Effector CD8-positive, alpha-beta T cell (primary cell): ENCODE measurements around the gene PSMG3.
A peak's percentile ranks its signal among the peaks of the same experiment; 100 is the strongest.

Source experiments
- DNase-seq: peaks from one replicate; lab custom pipeline; 2025; lab: John Stamatoyannopoulos, UW
- total RNA-seq, 4 experiments: gene quantifications; one replicate each; lab custom pipeline; 2026; lab: John Stamatoyannopoulos, UW

PSMG3 gene, protein sequence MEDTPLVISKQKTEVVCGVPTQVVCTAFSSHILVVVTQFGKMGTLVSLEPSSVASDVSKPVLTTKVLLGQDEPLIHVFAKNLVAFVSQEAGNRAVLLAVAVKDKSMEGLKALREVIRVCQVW
- total RNA-seq, result 21.0 to 42.5 (median 22.4) reads per million in 4 experiments

DNA sequence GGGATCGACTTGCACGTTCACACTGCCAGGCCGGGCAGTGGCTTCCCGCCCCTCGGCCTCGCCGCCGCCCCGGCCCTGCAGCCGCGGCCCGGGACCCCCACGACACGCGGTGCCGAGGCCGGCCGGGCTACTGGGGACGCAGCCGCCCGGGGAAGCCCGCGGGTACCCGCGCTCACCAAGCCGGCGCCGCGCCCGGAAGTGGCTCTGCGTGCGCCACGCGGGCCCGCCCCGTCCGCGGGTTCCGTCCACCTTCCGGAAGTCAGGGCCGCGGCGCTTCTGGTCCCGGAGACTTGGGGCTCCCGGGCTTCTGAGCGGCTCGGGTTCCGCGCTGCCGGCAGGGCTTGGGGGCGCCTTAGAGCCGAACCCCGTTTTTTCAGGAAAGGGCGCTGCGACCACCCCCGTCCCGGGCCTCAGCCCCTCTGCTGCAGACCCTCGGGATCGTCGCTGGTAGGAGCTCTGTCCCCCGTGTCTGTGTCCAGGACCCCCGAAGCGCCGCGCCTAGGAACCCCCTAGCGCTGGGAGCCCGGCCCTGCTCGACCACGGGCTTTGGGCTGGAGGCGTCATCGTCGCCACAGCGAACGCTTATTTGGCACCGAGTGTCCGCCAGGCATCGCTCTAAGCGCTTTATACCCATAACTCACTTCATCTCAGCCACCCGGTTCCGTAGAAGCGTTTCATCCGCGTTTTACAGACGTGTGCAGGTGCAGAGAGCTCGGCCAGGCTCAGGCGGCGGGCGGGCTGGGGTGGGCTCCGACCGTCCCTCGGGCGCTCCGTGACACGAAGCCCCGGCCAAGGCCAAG, at the start of gene PSMG3:
Gene PSMG3, minus strand, starts transcription at position 200 of the 800 bp plus-strand sequence. CDS start 693 bp downstream, outside the sequence.
- DNase-seq, result peak; percentile 63

DNA sequence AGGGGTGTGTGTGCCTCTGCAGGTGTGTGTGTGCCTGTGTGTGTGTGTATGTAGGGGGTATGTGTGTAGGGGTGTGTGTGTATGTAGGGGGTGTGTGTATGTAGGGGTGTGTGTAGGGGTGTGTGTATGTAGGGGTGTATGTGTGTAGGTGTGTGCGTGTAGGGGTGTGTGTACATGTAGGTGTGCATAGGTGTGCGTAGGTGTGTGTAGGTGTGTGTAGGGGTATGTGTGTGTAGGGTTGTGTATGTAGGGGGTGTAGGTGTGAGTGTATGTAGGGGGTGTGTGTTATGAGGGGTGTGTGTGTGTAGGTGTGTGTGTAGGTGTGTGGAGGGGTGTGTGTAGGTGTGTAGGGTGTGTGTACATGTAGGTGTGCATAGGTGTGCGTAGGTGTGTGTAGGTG, 48.6 kb upstream of the PSMG3 start:
- DNase-seq, result no peak

DNA sequence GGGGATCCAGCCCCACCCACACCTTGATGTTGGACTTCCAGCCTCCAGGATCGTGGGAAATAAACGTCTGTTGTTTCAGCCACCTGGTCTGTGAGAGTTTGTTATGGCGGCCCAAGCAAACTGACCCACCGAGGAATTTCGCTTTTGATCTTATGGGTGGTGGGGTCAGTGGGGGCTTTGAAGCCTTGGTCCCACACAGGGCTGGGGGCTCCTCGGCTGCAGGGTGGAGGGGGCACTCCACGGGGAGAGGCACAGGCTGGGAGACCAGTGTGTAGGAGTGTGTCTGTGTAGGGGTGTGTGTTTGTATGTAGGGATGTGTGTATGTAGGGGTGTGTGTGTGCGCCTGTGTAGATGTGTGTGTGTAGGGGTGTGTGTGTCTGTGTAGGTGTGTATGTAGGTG, 48.1 kb upstream of the PSMG3 start:
- DNase-seq, result no peak

DNA sequence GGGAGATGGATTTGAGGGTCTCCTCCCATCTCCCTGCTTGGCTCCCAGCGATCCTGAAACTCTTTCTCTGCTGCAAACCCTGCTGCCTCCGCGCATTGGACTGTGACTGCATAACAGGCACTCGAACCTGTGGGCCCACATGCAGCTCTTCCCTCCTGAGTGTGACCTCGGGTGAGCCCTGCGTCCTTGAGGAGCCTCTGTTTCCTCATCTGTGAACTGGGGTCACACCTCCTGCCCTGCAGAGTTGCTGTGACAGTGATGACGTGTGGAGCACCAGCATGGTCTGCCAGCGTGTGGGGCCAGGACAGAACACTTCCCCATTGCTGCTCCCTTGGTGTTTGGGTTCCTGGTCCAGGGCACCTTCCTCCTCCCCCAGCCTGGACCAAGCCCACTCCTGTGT, 46.9 kb upstream of the PSMG3 start:
- DNase-seq, result no peak

DNA sequence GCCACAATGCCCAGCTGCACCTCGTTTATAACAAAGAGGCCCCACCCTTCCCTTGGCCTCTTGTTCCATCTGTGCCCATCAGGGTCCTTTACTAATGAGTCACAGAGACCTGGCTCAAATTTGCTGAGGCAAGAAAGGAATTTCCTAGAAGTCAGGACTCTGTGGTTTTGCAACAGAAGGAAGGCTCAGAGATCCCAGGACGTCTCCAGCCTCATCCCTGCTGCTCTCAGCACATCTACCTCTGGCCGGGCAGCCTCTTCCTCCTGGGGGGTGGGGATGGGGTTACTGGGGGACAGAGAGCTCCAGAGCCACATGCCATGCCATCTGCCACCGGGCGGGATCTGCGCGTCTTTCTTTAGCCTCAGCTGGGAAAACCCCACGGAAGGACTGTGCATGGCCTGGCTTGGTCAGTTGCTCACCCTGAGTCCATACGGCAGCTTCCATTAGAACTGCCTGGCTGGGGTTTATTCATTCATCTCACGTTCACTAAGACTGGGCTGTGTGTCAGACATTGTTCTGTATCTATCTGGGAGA, 41.9 kb upstream of the PSMG3 start:
- no peak for DNase-seq

DNA sequence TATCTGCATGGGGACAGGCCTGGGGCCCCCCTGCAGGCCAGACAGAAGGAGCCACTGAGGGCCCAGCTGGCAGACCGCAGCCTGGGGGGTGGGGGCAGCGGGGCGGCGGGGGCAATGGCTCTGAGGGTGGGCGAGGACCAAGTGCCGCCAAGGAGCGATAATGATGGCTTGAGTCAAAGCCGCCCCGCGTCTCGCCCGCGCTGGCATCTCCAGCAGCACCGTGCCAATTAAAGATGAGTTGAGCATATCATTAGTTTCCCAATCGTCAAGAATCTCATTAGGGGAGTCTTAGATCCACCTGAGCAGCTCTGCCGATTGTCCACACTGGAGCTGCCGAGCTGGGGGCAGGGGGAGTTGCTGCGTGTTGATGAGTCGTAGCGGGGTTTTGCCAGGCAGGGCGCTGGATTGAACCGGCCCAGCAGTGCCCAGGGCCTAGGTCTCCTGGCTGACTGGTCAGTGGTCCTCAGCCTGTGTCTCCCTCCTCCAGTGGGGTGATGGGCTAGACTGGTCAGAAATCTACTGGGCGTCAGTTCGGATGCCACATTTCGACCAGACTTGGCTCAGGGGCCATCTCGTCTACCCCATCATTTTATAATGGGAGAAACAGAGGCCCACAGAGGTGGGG, 41.0 kb upstream of the PSMG3 start:
- no peak for DNase-seq

DNA sequence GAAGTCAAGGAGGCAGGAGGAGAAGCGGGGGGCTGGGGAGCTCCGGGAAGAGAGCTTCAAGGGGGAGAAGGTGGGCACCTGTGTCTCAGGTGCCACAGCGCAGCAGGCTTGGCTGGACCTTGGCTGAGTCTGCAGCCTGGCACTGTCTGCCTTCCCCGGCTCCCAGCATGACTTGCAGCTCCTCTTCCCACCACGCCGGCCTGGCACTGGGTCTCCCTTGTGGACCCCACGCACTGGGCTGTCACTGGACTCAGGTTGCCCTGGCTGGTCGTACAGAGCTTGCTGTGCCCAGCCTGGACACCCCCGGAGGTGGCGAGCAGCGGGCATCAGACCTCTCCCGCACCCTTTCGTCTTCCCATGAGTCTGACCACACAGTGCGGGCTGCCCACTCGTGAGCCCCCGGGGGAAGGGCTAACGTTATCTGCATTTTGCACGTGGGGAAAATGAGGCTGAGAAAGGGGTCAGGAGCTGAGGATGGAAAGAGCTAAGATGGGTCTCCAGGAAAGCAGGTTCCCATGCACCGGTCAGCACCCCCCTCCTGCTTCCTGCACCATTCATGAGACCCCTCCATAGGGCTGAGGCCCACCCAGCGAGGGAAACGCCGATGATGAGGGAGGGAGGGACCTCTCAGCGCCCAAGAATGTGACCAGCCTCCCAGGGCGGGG, 40.3 kb upstream of the PSMG3 start:
- DNase-seq, result no peak

DNA sequence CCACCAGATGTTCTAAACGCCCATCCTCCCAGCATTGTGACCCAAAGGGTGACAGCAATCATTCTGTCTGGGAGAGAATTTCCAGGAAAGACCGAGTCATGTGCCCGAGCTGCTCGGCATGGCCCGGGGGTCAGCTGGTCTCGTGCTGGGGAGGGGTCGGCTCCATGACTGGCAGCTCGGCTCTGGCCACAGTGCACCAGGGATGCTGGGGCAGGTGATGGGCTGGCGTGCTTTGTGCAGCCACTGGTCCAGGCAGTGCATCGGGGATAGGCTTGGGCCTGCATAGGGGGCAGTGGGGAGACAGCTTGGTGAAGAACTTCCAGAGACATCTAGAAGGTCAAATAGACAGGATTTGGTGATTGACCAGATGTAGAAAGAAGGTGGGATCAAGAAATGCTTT, 39.2 kb upstream of the PSMG3 start:
- DNase-seq, result no peak

DNA sequence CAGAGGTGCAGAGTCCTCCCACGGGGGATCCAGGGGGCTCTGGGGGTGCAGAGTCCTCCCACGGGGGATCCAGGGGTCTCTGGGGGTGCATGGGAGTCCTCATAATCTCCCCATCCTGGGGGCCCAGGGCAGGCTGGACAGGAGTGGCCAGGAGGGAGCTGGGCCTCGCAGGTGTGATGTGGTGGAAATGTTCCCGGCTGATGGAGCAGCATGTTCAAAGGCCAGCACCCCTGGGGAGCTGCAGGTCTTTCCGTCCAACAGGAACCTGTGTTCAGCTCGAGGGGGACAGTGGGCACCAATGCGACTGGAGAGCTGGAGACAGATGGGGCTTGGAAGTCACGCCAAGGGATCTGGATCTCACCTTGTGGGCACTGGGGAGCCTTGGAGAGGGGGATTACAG, 38.5 kb upstream of the PSMG3 start:
- DNase-seq, result no peak

DNA sequence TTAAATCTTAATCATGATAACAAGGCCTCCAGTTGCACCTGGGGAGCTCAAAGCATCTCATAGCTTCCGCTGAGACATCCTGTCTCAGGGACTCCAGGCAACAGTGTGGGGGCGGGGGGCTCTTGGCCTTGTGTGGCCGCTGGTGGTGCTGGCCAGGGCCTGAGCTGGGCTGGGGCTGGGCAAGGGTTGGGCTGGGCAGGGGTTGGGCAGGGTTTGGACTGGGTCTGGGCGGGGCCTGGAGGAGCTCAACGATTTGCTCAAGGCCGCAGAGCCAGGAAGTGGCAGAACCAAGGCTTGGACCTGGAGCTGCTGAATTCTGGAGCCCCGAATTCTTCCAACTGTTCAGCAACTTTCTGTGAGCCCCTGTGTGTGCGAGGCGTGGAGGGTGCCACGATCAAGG, 37.9 kb upstream of the PSMG3 start:
- DNase-seq, result no peak

DNA sequence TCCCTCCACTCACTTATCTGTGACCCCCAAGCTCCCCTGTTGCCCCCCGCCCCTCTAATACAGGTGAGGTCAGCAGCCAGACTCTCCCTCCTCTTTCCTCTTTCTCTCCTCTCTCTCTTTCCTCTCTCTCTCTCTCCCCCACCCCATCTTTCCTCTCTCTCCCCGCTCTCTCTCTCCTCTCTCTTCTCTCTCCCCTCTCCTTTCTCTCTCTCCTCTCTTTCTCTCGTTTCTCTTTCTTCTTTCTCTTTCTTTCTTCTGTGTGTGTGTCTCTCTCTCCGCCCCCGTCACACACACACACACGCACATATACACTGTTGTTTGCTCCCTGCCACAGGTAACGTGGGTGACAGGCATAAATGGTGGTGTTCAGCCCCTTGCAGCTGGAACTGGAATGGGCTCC, 37.2 kb upstream of the PSMG3 start:
- no peak for DNase-seq

DNA sequence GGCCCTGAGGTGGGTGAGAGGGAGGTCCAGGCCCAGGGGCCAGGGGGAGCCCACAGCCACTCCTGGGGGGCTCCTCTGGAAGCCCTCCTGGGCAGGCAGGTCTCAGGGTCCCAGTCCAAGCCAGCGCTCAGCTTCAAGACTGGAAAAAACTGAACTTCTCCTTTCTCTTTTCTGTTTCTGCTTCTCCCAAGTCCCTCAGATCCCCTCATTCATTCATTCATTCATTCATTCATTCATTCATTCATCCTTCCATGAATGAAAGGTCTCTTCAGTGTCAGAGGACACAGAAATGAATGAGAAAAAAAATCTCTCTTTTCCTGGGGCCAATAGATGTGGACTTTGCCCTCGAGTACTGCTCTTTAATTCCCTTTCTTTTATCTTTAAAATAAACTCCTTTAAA, 34.6 kb upstream of the PSMG3 start:
- DNase-seq, result no peak

DNA sequence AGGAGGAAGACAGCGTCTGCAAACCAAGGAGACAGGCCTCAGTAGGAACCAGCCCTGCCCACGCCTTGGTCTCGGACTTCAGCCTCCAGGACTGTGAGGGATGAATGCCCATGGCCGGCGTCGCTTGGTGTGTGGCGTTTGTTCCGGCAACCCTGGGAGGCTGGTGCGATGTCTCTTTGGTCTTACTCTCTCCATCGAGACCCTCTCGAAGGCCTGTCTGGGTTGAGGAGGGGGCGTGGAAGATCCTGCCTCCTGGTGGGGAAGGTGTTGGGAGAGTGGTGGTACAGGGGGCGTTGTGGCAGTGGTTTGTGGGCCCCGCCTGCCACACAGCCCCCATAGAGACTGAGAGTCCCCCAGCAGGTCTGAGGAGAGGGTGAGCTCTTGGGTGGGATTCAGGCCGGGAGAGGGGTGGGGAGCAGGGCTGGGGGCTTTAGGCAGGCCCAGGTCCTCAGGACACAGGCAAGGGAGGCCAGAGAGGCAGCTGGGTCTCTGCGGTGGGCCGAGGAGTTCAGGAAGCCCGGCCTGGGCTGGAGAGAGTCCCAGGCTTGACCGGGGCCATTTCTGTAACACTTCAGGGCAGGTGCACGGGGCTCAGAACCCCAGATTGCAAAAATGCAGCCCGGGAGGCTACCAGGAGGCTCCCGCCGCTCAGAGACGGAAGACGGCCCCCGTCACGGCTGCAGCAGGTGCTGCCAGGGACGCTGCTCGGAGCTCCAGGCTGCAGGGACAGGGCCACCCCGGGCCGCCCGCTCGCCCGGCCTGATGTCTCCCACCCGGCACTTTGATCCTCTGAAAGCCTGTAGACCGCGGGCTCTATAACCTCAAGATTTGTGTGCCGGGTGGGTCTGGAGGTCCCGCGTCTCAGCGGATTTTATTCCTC, 33.8 kb upstream of the PSMG3 start:
- DNase-seq, result no peak

DNA sequence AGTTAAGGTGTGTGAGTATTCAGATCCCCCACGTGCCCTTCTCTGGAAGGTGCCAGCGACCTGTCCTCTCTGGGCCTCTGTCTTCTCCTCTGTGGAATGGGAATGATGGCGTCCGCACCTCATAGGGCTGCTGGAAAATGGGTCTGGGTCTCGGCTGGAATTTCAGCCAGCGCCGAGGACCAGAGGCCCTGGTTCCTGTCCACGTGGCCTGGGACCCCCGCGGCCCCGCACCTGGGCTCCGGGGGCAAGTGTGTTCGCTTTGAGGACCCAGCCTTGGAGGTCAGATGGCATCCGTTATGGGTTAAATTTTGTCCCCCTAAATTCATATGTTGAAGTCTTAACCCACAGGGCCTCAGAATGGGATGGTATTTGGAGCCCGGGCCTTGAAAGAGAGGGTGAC, 32.6 kb upstream of the PSMG3 start:
- no peak for DNase-seq

DNA sequence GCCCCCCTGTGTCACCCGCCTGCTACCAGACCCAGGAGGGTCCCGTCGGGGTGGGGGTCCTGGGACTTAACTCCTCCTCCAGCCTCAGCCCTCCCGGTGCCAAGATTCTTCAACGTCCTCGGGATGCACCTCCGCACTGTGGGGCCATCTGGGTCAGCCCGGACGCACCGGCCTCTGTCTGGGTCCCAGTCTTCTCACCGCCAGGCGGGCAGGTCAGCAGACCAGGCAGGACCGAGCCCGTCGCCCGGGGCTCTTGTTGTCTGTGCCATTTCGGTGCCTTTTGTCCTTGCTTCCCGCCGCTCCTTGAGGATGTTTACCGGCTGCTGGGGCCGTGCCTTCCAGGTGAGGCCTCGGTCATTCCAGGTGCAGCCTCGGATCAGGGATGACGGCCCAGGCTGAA, 32.1 kb upstream of the PSMG3 start:
- no peak for DNase-seq

DNA sequence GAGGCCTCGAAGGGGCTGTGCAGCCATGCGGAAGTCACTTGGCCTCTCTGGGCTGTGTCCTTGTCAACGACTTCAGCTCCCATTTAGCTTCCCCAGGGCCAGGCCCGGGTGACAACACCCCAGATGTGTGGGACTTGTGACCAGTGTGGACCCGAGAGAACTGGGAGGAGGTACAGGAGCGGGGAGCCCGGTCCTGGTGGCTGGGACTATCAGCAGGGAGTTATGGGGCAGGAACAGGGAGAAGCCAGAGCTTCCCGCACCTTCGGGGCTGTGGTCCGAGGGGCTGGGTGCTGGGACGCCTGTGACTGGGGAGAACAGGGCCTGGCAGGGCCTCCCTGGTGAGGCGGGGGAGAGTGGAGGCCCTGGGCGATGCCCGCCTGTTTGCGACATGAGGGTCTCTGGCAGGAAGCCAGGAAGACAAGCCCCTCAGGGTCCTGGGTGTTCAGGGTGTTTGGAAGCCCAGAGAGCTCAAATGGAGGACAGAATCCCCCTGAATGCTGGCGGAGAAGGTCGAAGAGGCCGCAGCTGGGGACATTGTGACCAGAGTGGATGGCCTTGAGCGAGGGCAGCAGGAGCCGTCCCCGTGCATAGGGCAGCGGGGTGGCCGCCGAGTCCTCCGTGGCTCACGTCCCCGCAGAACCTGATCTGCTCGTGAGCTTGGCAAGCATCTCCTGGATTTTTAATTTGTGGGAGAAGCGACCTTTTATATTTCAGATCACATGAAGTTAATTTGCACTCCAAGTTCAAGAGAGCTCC, 30.0 kb upstream of the PSMG3 start:
- no peak for DNase-seq

DNA sequence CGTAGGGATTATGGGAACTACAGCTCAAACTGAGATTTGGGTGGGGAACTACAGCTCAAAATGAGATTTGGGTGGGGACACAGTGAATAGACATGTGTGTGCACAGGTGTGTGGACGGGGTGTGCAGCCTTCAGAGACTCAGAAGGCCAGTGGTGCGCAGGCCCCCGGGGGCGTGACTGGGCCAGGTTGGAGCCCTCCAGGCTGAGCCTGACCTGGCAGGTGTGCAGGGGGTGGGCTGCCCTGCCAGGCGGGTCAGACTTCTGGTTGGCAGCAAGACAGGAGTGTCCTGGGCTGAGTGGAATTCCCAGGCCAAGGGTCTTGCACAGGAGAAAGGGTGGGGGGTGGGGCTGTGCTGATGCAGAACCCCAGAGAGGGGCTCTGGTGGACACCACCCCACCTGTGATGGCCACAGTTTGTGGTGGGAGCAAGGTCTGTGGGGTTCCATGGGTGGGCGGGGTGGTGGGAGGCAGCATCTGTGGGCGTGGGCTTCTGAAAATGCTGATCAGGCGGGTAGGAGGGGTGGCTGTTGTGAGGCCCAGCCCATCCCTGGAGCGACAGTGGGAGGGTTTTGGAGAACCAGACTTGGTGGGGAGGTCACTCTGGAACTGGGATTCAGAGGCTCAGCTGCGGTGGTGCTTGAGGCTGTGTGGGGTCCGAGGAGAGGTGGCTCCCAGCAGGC, 29.3 kb upstream of the PSMG3 start:
- no peak for DNase-seq

DNA sequence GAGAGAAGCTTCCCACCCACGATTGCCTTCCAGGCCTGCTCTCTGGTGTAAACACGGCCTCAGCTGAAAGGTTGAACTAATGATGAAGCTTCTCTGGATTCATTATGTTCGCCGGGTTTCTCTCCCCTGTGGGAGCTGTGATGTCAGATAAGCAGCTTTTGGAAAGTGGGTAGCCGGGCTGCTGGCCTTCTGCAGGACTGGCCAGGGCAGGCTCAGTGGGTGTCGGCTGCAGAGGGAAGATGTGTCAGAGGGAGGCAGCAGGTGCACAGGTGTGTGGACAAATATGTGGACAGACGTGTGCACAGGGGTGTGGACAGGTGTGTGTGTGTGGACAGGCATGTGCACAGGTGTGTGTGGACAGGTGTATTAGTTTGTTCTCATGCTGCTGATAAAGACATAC, 28.5 kb upstream of the PSMG3 start:
- no peak for DNase-seq

DNA sequence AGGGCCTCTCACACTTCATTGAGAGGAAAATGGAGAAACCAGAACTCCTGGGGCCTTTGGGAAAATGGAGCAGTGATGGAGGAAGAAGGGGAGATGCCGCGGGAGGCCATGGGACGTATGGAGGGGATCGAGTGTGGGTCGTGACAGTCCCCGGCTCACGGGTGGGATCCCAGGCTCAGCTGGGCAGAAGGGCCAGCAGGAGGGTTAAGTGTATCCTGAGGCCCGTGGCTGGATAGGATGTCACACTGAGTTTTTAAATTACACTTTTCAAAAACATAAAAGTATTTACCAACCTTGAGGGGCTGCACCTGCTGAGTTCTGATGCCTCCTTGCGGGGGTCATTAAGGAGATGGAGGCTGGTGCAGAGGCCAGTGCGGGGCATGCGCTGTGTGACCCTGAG, 28.0 kb upstream of the PSMG3 start:
- no peak for DNase-seq

DNA sequence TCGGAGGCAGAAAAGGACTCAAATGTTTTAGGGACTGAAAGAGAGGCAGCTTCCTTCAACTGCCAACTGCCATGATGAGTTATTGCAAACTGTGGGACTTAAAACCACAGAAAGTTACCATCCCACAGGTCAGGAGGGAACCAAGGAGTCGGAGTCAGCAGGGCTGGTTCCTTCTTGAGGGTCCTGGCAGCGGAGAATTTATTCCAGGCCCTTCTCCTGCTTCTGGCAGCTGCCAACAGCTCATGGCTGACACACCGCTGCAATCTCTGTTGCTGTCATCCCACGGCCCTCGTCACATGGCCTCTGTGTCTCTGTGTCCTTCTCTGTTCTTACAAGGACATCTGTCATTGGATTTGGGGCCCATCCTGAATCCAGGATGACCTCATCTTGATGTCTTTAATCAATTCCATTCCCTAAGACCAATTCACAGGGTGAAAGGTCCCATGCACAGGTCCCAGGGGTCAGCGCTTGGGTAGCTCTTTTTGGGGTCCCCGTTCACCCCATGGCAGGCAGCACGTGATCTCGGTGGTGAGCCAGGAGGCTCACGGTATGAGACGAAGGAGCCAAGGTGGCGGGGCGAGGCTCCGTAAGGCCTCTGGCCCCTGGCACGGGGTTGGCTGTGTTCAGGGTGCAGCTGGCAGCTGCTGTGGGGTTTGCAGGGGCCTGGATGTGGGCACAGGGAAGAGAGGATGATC, 27.4 kb upstream of the PSMG3 start:
- DNase-seq, result no peak
